ENCODE measurements around the gene NUP43. TPM values are rescaled to one million over a fixed set of nuclear protein-coding genes. Genes with fewer than 3 reads are reported as not detected.
A peak's percentile ranks its signal among the peaks of the same experiment; 100 is the strongest.

NUP43 gene
- polyA plus RNA-seq, 1 donor from 2014 or later, result 26.9 TPM

DNA sequence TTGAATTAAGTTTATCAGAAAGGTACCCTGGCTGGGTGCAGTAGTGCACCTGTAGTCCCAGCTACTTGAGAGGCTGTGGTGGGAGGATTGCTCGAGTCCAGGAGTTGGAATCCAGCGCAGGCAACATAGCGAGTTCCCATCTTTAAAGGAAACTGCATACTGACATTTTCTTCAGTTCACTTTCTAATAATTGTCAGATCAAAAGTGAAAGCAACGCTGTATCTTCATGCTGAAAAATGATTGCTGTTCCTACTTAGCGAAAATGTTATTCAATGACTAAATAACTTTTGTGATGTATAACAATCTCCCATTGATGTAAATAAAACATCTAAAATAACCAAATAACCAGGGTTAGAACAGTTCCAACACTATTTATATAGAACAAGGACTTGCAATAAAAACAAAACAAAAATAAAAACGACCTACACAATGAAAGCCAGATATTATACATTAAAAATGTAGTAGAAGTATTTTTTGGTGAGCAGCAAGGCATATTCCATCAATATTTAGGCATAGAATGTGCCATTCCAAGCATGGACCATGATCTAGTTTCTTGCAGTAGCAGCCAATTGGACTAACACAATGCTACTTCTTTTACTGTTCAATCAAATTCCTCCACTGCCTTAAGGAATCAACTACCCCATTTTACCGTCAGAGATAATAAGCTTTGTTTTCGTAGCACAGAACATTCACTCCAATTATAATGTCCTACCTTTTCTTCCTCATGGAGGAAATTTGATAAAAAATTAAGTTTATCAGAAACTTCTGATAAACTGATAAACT lies 30.0 kb downstream of the NUP43 start:
- no peak overlapping the region for H2AFZ ChIP-seq (ENCODE audit: low read depth, low read length)
- H3K27ac ChIP-seq (ENCODE audit: low read length), result peak overlapping the region; percentile 97
- H3K36me3 ChIP-seq (ENCODE audit: insufficient read depth, low read length), result no peaks in the 10 kb centered on the region
- H3F3A ChIP-seq (ENCODE audit: insufficient read depth, low read length, poor library complexity, severe bottlenecking), result peaks cover 4% of the 10 kb centered on the region
- peak overlapping the region; percentile 99 for H3K9ac ChIP-seq (ENCODE audit: low read length)
- peaks cover 64% of the 10 kb centered on the region for H3K79me2 ChIP-seq (replicated peaks; ENCODE audit: insufficient read depth, low read length)
- peak overlapping the region; percentile 92 for H3K4me3 ChIP-seq (ENCODE audit: low read length)
- no peaks in the 10 kb centered on the region for H3K9me3 ChIP-seq (ENCODE audit: low read length)
- H3K9me2 ChIP-seq (ENCODE audit: insufficient read depth, low read length), result no peaks in the 10 kb centered on the region
- H3K4me2 ChIP-seq (ENCODE audit: low read length), result peak overlapping the region; percentile 59
- H3K27me3 ChIP-seq (ENCODE audit: insufficient read depth, low read depth, low read length), result no peaks in the 10 kb centered on the region
- no peaks in the 10 kb centered on the region for H4K20me1 ChIP-seq (ENCODE audit: insufficient read depth)
- TF ChIP-seq RAD21 (conservative IDR thresholded peaks at IDR 0.05) (no peak), SMC3 (conservative IDR thresholded peaks at IDR 0.05; ENCODE audit: poor library complexity) (no peak), EZH2 (IDR thresholded peaks at IDR 0.05; ENCODE audit: borderline replicate concordance, insufficient read depth, low read length, poor library complexity, severe bottlenecking) (no peak), TAF1 (IDR thresholded peaks at IDR 0.05; ENCODE audit: low read depth) (no peak), EP300 (conservative IDR thresholded peaks at IDR 0.05; ENCODE audit: poor library complexity, severe bottlenecking) (no peak), POLR2AphosphoS5 (IDR thresholded peaks at IDR 0.05) (no peak), MXI1 (conservative IDR thresholded peaks at IDR 0.05; ENCODE audit: poor library complexity, severe bottlenecking) (no peak)
- TF ChIP-seq, protein P1, sequence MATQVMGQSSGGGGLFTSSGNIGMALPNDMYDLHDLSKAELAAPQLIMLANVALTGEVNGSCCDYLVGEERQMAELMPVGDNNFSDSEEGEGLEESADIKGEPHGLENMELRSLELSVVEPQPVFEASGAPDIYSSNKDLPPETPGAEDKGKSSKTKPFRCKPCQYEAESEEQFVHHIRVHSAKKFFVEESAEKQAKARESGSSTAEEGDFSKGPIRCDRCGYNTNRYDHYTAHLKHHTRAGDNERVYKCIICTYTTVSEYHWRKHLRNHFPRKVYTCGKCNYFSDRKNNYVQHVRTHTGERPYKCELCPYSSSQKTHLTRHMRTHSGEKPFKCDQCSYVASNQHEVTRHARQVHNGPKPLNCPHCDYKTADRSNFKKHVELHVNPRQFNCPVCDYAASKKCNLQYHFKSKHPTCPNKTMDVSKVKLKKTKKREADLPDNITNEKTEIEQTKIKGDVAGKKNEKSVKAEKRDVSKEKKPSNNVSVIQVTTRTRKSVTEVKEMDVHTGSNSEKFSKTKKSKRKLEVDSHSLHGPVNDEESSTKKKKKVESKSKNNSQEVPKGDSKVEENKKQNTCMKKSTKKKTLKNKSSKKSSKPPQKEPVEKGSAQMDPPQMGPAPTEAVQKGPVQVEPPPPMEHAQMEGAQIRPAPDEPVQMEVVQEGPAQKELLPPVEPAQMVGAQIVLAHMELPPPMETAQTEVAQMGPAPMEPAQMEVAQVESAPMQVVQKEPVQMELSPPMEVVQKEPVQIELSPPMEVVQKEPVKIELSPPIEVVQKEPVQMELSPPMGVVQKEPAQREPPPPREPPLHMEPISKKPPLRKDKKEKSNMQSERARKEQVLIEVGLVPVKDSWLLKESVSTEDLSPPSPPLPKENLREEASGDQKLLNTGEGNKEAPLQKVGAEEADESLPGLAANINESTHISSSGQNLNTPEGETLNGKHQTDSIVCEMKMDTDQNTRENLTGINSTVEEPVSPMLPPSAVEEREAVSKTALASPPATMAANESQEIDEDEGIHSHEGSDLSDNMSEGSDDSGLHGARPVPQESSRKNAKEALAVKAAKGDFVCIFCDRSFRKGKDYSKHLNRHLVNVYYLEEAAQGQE (IDR thresholded peaks at IDR 0.05; ENCODE audit: borderline replicate concordance), result no peak
- TF ChIP-seq, protein P2, sequence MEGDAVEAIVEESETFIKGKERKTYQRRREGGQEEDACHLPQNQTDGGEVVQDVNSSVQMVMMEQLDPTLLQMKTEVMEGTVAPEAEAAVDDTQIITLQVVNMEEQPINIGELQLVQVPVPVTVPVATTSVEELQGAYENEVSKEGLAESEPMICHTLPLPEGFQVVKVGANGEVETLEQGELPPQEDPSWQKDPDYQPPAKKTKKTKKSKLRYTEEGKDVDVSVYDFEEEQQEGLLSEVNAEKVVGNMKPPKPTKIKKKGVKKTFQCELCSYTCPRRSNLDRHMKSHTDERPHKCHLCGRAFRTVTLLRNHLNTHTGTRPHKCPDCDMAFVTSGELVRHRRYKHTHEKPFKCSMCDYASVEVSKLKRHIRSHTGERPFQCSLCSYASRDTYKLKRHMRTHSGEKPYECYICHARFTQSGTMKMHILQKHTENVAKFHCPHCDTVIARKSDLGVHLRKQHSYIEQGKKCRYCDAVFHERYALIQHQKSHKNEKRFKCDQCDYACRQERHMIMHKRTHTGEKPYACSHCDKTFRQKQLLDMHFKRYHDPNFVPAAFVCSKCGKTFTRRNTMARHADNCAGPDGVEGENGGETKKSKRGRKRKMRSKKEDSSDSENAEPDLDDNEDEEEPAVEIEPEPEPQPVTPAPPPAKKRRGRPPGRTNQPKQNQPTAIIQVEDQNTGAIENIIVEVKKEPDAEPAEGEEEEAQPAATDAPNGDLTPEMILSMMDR (IDR thresholded peaks at IDR 0.05; ENCODE audit: poor library complexity, severe bottlenecking), result no peak

DNA sequence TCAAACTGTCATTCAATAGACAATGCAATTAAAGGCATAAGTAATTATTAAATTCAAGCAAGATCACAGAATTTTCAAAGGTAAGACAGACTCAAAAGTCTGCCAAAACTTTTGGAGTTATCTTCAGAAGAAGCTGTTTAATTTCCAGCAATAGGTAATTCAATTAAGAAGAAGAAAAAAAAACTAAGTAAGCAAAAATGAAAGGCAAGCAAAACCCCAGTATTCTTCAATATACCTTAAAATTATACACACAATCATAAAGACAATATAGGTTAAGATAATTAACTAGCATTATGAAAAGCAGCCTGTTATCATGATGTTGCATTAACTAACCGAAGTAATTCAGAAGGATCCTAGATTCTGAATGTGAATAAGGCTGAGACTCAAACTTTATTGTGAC lies 31.9 kb downstream of the NUP43 start:
- Histone ChIP-seq H4K20me1 (ENCODE audit: insufficient read depth) (no peaks in the 10 kb centered on the region), H3K4me3 (ENCODE audit: low read length) (no peak overlapping the region), H2AFZ (ENCODE audit: low read depth, low read length) (no peak overlapping the region), H3K36me3 (ENCODE audit: insufficient read depth, low read length) (no peaks in the 10 kb centered on the region), H3K9ac (ENCODE audit: low read length) (no peak overlapping the region), H3K4me2 (ENCODE audit: low read length) (no peak overlapping the region), H3K27ac (ENCODE audit: low read length) (no peak overlapping the region), H3K9me2 (ENCODE audit: insufficient read depth, low read length) (no peaks in the 10 kb centered on the region), H3F3A (ENCODE audit: insufficient read depth, low read length, poor library complexity, severe bottlenecking) (peaks cover 4% of the 10 kb centered on the region), H3K27me3 (ENCODE audit: insufficient read depth, low read depth, low read length) (no peaks in the 10 kb centered on the region), H3K79me2 (replicated peaks; ENCODE audit: insufficient read depth, low read length) (peaks cover 80% of the 10 kb centered on the region), H3K9me3 (ENCODE audit: low read length) (no peaks in the 10 kb centered on the region)
- TF ChIP-seq RAD21 (conservative IDR thresholded peaks at IDR 0.05) (no peak), POLR2AphosphoS5 (IDR thresholded peaks at IDR 0.05) (no peak)
